AG08395 (cell line): ENCODE measurements around the gene OS9.

Experiments
- DNase-seq: peaks from one replicate; pipeline ENCODE4 v3.0.0; 2012; ENCODE audit warnings: mixed read lengths, low spot score

Gene OS9

DNA sequence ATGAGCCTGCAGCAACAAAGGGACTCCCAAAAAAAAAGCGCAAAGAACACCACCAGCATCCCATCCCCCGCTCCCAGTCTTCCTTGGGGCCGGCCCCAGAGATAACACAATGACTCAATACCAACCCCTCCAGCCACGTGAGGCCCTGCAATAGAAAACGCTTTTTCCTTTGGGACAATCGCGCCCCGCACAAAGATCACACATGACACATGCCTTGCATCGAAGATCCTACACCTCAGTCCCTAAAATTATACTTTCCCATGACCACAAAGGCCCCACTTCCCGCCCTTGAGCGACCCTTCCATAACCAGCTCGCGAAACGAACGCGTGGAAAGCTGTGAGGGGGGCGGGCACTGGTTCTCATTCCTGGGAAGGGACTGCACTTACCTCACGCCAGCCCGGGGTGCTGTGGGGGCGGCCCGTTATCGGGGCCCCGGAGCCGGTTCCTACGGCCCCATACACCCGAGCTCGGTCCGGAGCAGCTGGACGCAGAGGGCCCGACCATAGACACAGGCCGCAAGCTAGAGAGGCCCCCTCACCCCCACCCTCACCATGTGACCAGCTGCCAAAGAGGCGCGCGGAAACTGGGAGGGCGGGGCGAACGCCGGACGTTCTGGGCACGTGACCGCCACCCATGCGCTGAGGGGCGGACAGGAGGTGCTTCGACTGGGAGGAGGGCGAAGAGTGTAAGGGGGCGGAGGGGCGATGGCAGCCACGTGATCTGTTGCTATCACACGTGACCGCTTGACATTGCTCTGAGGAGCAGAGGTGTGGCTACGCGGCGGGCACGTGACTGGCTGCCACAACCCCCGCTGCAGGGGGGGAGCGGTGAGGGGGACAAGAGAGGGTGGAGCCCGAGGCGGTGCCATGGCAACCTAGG is 58.1 kb downstream of the OS9 start, which contains the start of gene CDK4:
Gene CDK4, minus strand, starts transcription at position 523 of the 880 bp plus-strand sequence. CDS start 593 bp downstream, outside the sequence.
- DNase-seq = peak; percentile 99

DNA sequence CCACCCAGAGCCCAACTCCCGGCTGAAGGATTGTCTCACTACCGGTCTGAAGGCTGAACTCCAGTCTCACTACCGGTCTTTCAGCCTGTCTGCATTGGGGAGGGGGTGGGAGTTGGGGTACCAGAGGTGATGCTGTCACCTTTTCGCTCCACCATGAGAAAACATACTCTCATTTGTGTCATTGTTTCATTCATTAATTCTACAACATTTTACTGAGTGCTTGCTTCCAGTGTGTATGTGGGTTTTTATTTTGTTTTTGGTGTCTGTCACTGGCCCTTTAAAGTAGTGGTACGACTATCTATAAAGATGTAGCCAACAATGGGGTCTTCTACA is 58.7 kb downstream of the OS9 start:
- DNase-seq = no peak

DNA sequence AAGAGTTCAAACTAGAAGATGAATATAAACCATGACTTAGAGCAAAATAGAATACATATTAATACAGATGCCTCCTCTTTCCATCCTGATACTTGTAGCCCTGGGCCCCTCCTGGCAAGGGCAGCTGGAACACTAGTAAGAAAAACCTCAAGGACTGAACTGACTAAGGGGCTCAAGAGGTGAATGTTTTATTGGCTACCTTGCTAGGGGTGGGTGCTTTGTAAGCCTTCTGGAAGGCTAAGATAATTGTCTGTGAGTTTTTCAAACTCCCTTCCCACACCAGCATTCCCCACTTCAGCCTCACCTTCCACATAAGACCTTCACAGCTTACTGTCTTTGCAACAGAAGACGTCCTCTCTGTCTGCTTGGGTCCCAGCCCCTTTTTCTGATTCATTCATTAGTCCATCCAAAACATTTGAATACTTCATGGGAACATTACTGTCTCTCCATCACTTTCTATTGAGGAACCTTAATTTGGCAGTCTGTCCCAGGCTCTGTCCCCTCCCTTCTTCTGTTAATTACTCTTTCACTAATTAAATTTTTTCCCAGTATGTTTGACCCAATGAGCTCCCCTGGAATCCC is 59.9 kb downstream of the OS9 start:
- no peak for DNase-seq

DNA sequence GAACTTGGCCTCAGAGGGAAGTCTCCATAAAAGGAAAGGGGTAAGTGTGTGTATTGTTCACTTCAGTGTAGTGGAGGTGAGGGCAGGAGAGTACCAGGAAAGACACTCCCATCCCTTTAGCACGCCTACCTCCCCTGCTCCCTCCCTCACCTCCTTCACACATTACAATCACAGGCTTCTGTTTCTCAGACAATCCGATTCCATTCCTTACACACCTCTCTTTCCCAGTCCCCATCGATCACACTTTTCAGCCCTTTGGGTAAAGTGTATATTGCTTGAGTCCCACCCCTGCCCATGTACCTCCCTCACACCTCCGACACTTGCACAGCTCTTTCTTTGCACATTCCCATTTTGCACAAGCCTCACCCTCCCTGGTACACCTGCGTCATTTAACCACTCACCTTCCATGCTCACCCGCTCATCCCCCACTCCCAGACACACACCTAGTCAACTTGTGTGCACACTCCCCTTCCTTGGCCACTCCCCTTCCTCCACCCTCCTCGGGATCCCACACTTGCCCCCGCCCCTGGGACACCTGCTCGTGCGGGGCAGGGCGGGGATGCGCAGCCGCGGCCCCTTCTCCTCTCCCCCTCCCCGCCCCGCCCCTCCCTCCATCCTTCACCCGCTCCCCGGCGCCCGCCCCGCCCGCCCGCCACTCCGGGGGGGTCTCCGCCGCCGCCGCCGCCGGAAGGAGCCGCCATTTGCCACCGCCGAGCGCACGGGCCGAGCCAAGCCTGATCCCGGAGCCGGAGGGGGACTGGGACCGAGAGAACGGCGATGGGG is 60.7 kb downstream of the OS9 start, which contains the start of gene MARCHF9:
Gene MARCHF9, plus strand, starts transcription at position 693 of the 783 bp plus-strand sequence. CDS start 426 bp downstream, outside the sequence.
- peak; percentile 8 for DNase-seq

DNA sequence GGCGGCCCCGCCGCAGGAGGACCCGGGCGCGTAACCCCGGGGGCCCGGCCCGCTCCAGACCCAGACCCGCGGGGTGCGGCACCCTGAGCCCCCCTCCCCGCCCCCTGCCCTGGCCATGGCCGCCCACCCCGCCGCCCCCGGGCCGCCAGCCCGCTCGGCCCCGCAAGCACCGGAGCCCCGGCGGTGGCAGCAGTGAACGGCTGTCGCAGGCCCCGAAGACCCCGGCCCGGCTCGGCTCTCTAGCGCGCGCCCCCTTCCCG is 61.2 kb downstream of the OS9 start:
- no peak for DNase-seq

DNA sequence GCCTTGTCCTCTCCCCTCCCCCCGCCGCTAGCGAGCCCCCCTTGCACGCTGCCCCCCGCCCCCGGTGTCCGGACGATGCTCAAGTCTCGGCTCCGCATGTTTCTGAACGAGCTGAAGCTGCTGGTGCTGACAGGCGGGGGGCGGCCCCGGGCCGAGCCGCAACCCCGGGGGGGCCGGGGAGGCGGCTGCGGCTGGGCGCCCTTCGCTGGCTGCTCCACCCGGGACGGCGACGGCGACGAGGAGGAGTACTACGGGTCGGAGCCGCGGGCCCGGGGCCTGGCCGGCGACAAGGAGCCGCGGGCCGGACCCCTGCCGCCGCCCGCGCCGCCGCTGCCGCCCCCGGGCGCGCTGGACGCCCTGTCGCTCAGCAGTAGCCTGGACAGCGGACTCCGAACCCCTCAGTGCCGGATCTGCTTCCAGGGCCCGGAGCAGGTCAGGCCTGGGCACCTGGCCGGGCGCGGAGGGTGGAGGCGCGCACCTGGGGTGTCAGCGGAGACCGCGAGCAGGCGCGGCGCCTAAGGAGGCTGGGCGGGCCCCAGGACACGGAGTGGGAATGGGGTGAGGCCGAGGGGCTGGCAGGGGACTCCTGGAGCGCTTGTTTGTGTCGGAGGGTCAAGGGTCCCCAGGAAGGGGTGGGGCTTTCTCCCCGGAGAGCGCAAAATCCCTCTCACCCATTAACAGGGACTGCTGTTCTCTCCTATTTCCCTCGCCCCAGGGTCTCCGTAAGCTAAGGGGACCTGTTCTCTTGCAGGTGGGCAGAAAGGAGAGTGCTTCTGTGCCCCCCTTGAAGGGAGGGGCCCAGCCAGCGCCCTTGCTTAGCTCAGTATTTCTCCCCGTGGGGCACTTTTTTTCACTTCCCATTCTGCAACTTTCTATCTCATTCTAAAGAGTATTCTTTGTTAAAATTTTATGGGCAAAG is 61.8 kb downstream of the OS9 start:
- DNase-seq = no peak

DNA sequence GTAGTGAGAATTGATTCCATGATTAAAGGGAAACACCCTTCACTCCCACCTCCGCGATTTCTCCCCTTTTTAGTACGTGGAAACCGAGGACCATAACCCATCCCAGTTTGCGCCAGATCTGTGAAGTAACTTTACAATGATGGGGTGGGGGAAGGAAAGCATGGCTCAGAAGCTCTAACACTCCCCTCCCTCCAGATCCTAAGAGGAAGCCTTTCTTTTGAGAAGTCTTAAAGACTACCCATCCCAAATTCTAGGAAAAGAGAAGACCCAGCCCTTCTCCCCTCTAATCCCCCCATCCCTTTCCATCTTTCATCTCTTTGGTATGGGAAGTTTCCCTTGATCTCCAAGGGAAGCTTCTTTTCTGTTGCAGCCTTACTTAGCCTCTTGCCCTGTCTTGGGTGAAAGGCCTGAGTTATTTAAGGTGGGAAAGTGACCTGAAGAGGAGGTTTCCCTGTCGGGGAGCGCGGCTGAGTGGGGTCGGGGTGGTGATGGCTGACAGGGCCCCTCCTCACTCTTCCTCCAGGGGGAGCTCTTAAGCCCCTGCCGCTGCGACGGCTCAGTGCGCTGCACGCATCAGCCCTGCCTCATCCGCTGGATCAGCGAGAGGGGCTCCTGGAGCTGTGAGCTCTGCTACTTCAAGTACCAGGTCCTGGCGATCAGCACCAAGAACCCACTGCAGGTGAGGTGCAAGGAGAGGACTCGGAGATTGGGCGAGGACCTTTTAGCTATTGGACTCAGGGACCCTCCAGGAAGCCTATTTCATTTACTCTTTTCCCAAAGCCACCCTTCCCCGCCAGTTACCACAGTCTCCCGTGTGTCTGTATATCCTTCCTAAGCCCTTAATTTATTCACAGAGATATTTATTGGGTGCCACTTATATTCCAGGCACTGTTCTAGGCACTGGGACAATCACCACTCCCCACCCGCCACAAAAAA is 62.7 kb downstream of the OS9 start:
- DNase-seq = no peak

DNA sequence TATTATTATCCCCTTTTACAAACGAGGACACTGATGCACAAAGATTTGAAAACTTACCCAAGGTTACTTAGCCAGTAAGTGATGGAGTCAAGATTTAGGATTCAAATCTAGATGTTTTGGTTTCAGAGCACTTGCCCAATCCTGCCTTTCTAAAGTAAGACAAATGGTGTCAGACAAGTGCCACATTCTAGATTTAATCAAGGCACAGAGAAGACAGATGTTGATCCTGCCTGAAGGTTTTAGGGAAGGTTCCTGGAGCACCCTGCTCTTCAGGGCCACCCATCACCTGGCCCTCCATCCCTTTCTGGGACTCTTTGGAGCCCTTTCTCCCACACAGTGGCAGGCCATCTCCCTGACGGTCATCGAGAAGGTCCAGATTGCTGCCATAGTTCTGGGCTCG is 63.8 kb downstream of the OS9 start:
- DNase-seq = no peak

DNA sequence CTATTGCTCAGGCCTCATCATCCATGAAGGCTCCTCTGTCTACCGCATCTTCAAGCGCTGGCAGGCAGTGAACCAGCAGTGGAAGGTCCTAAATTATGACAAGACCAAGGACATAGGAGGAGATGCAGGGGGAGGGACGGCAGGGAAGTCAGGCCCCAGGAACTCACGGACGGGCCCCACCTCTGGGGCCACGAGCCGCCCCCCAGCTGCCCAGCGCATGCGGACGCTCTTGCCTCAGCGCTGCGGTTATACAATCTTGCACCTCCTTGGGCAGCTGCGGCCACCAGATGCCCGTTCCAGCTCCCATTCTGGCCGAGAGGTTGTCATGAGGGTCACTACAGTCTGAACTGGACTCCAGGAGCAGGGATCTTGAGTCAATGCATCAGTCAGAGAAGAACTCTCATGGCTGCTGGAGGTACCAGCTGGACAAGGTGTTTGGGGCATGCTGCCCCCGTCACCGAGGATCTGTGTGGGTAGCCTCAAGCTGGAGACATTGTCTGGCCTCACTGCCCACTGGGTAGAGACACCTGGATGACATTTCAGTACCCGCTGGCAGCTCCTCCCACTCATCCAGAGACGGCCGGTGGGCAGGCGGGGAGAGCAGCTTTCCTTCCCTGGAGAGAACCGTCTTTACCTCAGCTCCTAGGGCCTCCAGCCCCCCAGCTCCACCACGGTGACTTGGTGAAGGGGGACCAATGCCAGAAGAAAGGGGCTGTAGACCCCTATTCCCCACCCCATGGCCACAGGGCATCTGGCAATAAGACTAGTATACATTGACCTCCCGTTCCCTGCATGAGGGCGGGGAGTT is 64.8 kb downstream of the OS9 start:
- no peak for DNase-seq

DNA sequence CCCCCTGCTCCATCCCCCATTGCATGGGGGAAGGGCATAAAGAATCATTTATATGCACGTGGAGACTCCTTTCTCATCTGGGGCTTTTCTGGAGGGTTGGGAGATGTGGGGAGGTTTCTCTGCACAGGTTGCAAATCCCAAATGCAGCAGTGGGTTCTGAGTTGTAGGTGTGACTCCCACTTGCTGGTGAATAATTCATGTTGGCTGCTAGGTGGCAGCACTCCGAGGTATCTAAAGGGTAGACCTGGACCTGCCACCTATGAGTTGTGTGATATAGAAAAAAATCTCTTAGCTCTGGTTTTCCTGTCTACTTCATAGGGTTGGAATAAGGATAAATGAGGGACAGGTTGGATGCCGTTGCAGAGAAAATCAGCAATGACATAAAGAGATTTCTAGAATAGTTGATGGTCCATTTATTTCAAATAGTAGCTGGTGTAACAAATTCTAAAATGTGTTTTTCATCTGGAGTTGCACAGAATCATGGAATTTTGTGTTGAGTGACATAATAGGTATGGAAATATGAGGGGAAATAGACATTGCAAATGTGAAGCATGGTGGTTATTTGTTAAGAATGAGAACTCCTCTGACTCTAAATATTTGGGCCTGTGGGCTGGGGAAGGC is 65.5 kb downstream of the OS9 start:
- no peak for DNase-seq

DNA sequence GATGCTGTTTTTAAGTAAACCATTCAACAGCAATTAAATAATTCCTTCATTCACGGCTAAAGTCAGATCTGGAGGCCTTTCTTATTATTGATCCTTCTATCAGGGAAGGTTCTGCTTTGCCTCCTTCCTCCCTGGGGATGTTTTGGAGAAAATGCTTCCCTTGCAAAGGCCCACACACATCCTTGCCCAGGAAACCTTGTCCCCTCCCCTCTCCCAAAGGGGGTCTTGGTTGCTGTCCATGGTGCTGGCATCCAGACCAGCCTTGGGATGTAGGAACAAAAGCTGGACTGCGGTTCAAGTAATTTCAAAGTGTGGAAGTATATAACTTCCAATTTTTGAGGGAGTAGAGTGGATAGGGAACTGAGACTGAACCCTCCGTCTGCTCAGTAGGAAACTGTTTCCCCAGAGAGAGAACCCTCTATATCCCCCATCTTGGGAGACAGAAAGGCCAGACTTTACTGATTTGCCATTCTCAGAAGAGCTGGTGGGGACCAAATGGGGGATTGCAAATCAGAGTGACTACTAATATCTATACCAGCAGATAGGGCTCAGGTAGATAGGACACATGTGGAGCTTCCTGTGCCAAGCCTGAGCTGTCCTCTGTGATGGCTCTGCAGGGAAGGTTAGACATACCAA is 66.5 kb downstream of the OS9 start:
- no peak for DNase-seq

DNA sequence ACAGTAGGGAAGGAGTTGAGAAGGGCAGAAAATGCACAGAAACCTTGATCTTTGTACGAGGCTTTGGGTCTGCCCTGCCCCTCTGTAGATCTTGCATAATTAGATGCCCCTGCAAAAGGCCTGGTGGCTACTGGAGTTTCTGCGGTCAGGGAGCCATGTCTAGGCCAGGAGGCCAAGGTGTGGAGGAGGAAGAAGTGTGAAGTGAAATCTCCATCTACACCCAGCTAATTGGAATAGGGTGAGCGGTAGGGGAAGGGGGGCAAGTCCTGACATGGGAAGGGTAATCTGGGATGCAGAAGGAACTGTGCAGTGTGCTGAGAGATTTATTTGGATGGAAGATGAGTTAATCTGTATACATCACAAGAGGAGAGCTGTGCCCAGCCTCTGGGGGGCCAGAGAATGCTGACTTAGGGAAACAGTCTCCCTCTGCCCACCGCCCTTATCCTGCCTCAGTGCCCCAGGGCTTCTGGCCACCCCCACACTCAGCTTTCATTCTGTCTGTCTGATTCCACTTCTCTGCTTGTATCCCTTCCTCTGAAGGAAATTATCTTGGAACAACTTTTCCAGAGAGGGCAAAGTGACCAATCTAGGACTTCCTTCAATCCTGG is 67.6 kb downstream of the OS9 start:
- no peak for DNase-seq

DNA sequence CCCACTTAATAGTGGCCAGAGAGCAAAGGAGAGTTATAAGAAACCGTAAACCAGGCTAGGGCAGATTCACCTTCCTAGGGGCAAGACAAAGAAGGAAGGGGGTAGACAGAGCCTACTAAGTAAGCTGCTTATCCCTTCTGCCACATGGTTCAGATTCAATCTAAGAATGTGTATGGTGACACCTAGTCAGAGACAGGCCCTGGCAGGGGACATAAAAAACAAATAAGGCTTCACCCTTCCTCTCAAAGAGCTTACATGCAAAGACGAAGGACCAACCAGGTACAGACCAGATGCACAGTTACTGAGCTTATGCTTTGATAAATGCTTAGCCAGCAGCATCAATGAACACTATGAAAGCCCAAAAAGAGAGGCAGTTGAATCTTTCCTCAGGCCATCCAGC is 68.5 kb downstream of the OS9 start:
- DNase-seq = no peak

DNA sequence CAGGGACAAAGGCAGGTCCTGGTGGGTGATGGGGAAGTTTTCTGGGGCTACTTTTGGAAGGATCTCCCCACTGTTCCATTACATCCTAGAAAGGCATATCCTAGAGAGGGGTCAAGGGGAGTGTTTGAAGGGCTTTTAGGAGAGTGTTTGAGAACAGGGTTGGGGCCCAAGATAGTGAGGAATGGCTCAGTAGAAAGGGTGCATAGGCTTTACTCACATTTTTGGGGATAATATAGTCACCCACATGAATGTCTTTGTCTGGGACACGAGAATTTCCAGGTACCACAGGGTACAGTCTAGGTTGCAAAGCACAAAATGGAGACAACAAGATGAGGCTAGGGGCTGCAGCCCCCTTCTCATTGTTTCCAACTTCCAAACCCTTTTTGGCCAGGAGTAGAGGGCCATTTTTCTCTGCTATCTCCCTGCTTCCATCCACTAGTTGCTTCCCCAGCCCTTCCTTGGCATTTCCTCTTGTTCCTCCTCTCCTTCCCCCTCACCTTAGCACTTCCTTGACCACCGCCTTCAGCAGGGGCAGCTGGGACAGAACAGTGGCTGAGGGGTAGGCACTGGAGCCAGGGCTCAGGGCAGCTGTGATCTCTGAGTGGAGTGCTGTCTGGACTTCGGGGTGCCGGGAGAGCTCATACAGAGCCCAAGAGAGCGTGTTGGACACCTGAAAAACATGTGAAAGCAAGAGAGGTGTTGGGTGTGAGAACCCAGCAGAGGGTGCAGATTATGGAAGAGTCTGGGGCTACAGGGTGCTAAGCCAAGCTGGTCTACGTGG is 70.1 kb downstream of the OS9 start:
- no peak for DNase-seq

DNA sequence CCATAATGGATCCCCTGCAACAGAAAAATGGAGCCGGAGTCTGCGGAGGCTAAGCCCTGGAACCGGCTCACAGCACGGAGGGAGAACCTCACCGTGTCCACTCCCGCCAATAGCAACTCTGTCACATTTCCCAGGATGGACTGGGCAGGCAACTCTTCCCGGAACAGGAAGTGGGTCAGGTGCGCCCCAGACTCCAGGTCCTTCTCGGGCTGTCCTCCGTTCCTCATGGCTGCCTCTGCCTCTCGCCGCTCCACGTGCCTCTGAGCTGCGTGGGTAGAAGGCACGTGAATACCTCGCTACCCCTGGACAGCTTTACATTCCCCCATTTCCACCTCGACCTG is 70.7 kb downstream of the OS9 start:
- DNase-seq = no peak

DNA sequence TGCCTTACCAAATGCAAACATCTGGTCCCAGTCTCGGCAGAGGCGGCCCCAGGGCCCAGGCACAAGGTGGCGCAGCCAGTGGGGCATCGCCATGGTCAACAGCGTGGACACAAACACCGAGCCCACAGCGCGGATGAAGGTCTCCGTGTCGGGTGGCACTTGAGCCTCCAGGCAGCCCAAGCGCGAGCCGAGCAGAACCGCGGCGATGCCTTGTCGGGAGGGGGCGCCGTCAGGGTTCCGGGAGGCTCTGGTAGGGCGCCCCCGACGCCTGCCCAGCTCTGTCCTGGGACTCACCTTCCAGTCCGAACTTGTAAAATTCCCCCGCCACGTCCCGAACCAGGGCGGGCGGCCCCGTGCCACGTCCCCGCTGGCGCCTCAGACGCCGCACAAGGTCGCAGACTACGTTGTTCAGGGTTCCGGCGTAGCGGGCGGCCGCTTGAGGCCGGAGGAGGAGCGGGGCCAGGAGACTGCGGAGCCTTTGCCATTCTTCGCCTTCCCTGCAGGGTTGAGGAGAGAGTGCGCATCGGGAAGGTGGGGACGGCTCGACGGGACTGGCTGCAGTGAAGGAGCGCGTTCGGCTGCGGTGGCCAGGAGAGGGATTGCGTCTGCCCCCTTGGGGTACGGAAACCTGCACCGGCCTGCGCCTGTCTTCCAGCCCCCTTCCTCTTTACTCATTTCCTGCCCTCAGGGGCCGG is 71.2 kb downstream of the OS9 start:
- peak; percentile 39 for DNase-seq
